ENCODE measurements around the gene SORBS1.

Gene SORBS1

GRCh38 chr10:95389982-95390381, 171.2 kb downstream of the SORBS1 start:
- DNase-seq, result no peak
- H3K9me3 Mint-ChIP-seq, result no peaks in the 10 kb centered on the region
- no peak overlapping the region for H3K4me3 Mint-ChIP-seq
- no peaks in the 10 kb centered on the region for H3K36me3 Mint-ChIP-seq
- peaks cover 5% of the 10 kb centered on the region for H3K4me1 Mint-ChIP-seq
- no peak overlapping the region for H3K27ac Mint-ChIP-seq
- peaks cover 20% of the 10 kb centered on the region for H3K27me3 Mint-ChIP-seq
- CTCF ChIA-PET, result interaction anchor here (0.7 to 1.4 kb wide), 2 partner anchors 15 to 125 kb away, joined by 3 to 4 read pairs; no protein-coding TSS in a partner anchor

- no peak overlapping the region for H3K27ac Mint-ChIP-seq
- DNase-seq, result no peak
- no peaks in the 10 kb centered on the region for H3K36me3 Mint-ChIP-seq
- H3K27me3 Mint-ChIP-seq, result peaks cover 20% of the 10 kb centered on the region
- H3K9me3 Mint-ChIP-seq, result no peaks in the 10 kb centered on the region
- H3K4me3 Mint-ChIP-seq, result no peak overlapping the region
- peaks cover 3% of the 10 kb centered on the region for H3K4me1 Mint-ChIP-seq
- CTCF ChIA-PET, result interaction anchor here (0.7 to 1.4 kb wide), 2 partner anchors 14 to 124 kb away, joined by 3 to 4 read pairs; no protein-coding TSS in a partner anchor
Observed at GRCh38 chr10:95389176-95389575, 172.0 kb downstream of the SORBS1 start.

- H3K27ac Mint-ChIP-seq, result no peak overlapping the region
- H3K27me3 Mint-ChIP-seq, result peaks cover 20% of the 10 kb centered on the region
- no peaks in the 10 kb centered on the region for H3K9me3 Mint-ChIP-seq
- H3K4me3 Mint-ChIP-seq, result no peak overlapping the region
- H3K4me1 Mint-ChIP-seq, result no peaks in the 10 kb centered on the region
- no peak for DNase-seq
- H3K36me3 Mint-ChIP-seq, result no peaks in the 10 kb centered on the region
- CTCF ChIA-PET, result interaction anchor here (1.0 kb wide), 1 partner anchor 145 kb away, joined by 3 read pairs; no protein-coding TSS in a partner anchor
Observed at GRCh38 chr10:95388539-95388938, 172.6 kb downstream of the SORBS1 start.

- H3K27ac Mint-ChIP-seq, result no peak overlapping the region
- H3K36me3 Mint-ChIP-seq, result no peaks in the 10 kb centered on the region
- CTCF ChIA-PET, result interaction anchor here (1.0 kb wide), 1 partner anchor 145 kb away, joined by 3 read pairs; no protein-coding TSS in a partner anchor
- DNase-seq, result no peak
- H3K9me3 Mint-ChIP-seq, result no peaks in the 10 kb centered on the region
- no peaks in the 10 kb centered on the region for H3K4me1 Mint-ChIP-seq
- peaks cover 20% of the 10 kb centered on the region for H3K27me3 Mint-ChIP-seq
- no peak overlapping the region for H3K4me3 Mint-ChIP-seq
Observed at GRCh38 chr10:95388109-95388471, 173.1 kb downstream of the SORBS1 start.

GRCh38 chr10:95384011-95384704, 177.0 kb downstream of the SORBS1 start:
- Mint-ChIP-seq H3K27me3 (peaks cover 13% of the 10 kb centered on the region), H3K4me1 (no peaks in the 10 kb centered on the region), H3K36me3 (no peaks in the 10 kb centered on the region), H3K27ac (no peak overlapping the region), H3K4me3 (no peak overlapping the region), H3K9me3 (no peaks in the 10 kb centered on the region)
- CTCF ChIA-PET, result interaction anchor here (1.8 to 3.0 kb wide), 2 partner anchors 10 to 46 kb away, joined by 4 to 17 read pairs; no protein-coding TSS in a partner anchor
- DNase-seq, result no peak

GRCh38 chr10:95382596-95382995, 178.6 kb downstream of the SORBS1 start:
- Mint-ChIP-seq H3K27me3 (peaks cover 10% of the 10 kb centered on the region), H3K9me3 (no peaks in the 10 kb centered on the region), H3K36me3 (no peaks in the 10 kb centered on the region), H3K27ac (no peak overlapping the region), H3K4me1 (no peaks in the 10 kb centered on the region), H3K4me3 (no peak overlapping the region)
- CTCF ChIA-PET, result interaction anchor here (1.8 kb wide), 1 partner anchor 48 kb away, joined by 4 read pairs; no protein-coding TSS in a partner anchor
- no peak for DNase-seq

- H3K4me1 Mint-ChIP-seq, result no peaks in the 10 kb centered on the region
- no peaks in the 10 kb centered on the region for H3K9me3 Mint-ChIP-seq
- H3K36me3 Mint-ChIP-seq, result no peaks in the 10 kb centered on the region
- no peak overlapping the region for H3K27ac Mint-ChIP-seq
- no peak overlapping the region for H3K4me3 Mint-ChIP-seq
- CTCF ChIA-PET, result interaction anchor here (1.8 kb wide), 1 partner anchor 48 kb away, joined by 4 read pairs; no protein-coding TSS in a partner anchor
- DNase-seq, result no peak
- H3K27me3 Mint-ChIP-seq, result peaks cover 8% of the 10 kb centered on the region
Observed at GRCh38 chr10:95382174-95382573, 179.0 kb downstream of the SORBS1 start.

GRCh38 chr10:95377950-95378349, 183.2 kb downstream of the SORBS1 start:
- Mint-ChIP-seq H3K4me1 (peaks cover 5% of the 10 kb centered on the region), H3K9me3 (no peaks in the 10 kb centered on the region), H3K27me3 (peaks cover 5% of the 10 kb centered on the region), H3K36me3 (no peaks in the 10 kb centered on the region), H3K27ac (no peak overlapping the region), H3K4me3 (no peak overlapping the region)
- DNase-seq, result no peak
- CTCF ChIA-PET, result interaction anchor here (0.7 to 2.1 kb wide), 5 partner anchors 8 to 68 kb away, joined by 3 to 6 read pairs (median 4); no protein-coding TSS in a partner anchor

- H3K4me3 Mint-ChIP-seq, result no peak overlapping the region
- no peaks in the 10 kb centered on the region for H3K36me3 Mint-ChIP-seq
- DNase-seq, result no peak
- H3K4me1 Mint-ChIP-seq, result peaks cover 5% of the 10 kb centered on the region
- H3K27ac Mint-ChIP-seq, result no peak overlapping the region
- H3K9me3 Mint-ChIP-seq, result no peaks in the 10 kb centered on the region
- H3K27me3 Mint-ChIP-seq, result peaks cover 18% of the 10 kb centered on the region
- CTCF ChIA-PET, result interaction anchor here (0.7 to 6.8 kb wide), 22 partner anchors 9 to 466 kb away, joined by 3 to 68 read pairs (median 6); no protein-coding TSS in a partner anchor
Observed at GRCh38 chr10:95375418-95375817, 185.8 kb downstream of the SORBS1 start.

- Mint-ChIP-seq H3K36me3 (no peaks in the 10 kb centered on the region), H3K27ac (no peak overlapping the region), H3K9me3 (no peaks in the 10 kb centered on the region), H3K4me1 (peaks cover 5% of the 10 kb centered on the region), H3K4me3 (no peak overlapping the region), H3K27me3 (peaks cover 24% of the 10 kb centered on the region)
- CTCF ChIA-PET, result interaction anchor here (0.9 to 6.8 kb wide), 28 partner anchors 10 to 469 kb away, joined by 3 to 68 read pairs (median 5); no protein-coding TSS in a partner anchor
- DNase-seq, result peak; percentile 82
Observed at GRCh38 chr10:95374597-95375209, 186.5 kb downstream of the SORBS1 start.

- no peak overlapping the region for H3K27ac Mint-ChIP-seq
- CTCF ChIA-PET, result interaction anchor here (0.6 to 6.8 kb wide), 21 partner anchors 10 to 589 kb away, joined by 3 to 68 read pairs (median 6); no protein-coding TSS in a partner anchor
Observed at GRCh38 chr10:95373660-95374059, 187.5 kb downstream of the SORBS1 start.

GRCh38 chr10:95364342-95364741, 196.8 kb downstream of the SORBS1 start:
- H3K4me3 Mint-ChIP-seq, result no peak overlapping the region
- no peaks in the 10 kb centered on the region for H3K4me1 Mint-ChIP-seq
- H3K27ac Mint-ChIP-seq, result no peak overlapping the region
- CTCF ChIA-PET, result interaction anchor here (0.7 to 10.6 kb wide), 9 partner anchors 10 to 230 kb away, joined by 3 to 320 read pairs (median 5); no protein-coding TSS in a partner anchor
- H3K27me3 Mint-ChIP-seq, result peaks cover 29% of the 10 kb centered on the region
- DNase-seq, result no peak
- H3K36me3 Mint-ChIP-seq, result no peaks in the 10 kb centered on the region
- H3K9me3 Mint-ChIP-seq, result no peaks in the 10 kb centered on the region

More at GRCh38 chr10:95373660-95374059, 187.5 kb downstream of the SORBS1 start:
- Mint-ChIP-seq H3K36me3 (no peaks in the 10 kb centered on the region), H3K9me3 (no peaks in the 10 kb centered on the region), H3K4me3 (no peak overlapping the region), H3K4me1 (peaks cover 5% of the 10 kb centered on the region), H3K27me3 (peaks cover 33% of the 10 kb centered on the region)
- no peak for DNase-seq

- CTCF ChIA-PET, result interaction anchor here (0.8 to 10.6 kb wide), 18 partner anchors 11 to 229 kb away, joined by 3 to 320 read pairs (median 5); no protein-coding TSS in a partner anchor
- no peaks in the 10 kb centered on the region for H3K9me3 Mint-ChIP-seq
- H3K27me3 Mint-ChIP-seq, result peaks cover 20% of the 10 kb centered on the region
- H3K4me1 Mint-ChIP-seq, result no peaks in the 10 kb centered on the region
- peak; percentile 68 for DNase-seq
- no peak overlapping the region for H3K27ac Mint-ChIP-seq
- no peaks in the 10 kb centered on the region for H3K36me3 Mint-ChIP-seq
- no peak overlapping the region for H3K4me3 Mint-ChIP-seq
Observed at GRCh38 chr10:95363303-95363912, 197.8 kb downstream of the SORBS1 start.

Data from activated naive CD4-positive, alpha-beta T cell treated with anti-CD3 and anti-CD28 coated beads, Interleukin-2, amount 10 ng/mL, durations not matched to agents 7 days and 5 days (primary cell).